Stimulated activated CD4-positive, alpha-beta T cell treated with anti-CD3 and anti-CD28 coated beads, Interleukin-1b, Interleukin-23, amount 100 ng/mL, for 4 hours (primary cell): ENCODE data around the gene UGDH.

Experiments
- DNase-seq, 2 donors: peaks; one replicate each; pipeline ENCODE4 v3.0.0-alpha.2; 2020; ENCODE audit warnings: low read depth in 2 of 2

The UGDH gene

DNA sequence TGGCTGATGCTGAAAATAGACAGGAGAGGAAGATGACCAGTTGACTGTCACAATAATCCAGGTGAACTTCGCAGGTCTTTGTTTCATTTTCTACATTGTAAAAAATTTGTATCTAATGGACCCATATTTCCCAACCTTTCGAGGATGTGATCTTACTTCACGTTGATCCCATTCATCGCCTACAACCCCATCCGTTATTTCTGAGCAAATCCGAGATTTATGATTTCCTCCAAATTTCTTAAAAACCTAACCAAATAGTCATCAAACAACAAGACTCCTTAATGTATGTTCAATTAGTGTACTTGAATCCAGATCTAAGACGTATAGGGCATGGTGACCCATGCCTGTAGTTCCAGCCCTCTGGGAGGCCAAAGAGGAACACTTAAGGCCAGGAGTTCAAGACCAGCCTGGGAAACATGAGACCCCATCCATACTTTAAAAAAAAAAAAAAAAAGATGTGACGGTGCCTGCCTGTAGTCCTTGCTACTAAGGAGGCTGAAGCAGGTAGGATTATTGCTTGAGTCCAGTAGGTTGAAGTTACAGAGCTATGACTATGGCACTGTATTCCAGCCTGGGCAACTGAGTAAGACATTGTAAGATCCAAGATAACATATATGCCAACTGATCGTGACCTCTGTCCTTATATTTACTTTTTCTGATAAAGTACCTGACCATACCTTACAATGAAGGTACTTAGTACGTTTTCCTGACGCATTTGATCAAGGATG lies 74.2 kb downstream of the UGDH start:
- DNase-seq, result no peak

DNA sequence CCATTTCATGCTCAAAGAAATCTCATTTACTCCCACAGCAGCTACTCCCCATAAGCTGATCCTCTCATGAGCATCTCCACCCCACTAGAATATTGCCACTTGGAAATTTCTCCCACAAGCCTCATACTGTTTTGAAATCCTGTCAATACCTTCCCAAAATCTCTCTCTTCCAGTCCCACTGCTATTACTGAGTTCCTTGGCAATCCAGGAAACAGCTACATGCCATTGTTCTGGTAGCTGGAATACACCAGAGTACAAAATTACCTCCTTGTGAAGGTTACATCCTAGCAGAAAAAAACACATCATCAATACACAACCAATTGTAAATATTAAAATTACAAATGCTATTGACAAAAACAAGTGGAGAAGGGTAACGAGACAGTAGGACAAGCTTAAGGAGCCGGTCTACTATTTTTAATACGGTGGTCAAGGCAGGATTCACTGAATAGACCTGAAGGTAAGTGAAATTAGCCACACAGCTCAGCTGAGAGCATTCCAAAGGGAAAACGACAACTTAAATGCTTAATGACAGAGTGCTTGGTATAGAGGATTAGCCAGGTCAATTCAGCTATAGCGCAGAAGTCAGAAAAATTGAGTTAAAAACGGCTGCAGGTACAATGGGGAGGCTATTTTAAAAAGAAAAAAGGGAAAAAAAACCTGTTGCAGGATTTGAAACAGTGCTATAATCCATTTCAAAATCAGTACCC lies 74.9 kb downstream of the UGDH start:
- no peak for DNase-seq

DNA sequence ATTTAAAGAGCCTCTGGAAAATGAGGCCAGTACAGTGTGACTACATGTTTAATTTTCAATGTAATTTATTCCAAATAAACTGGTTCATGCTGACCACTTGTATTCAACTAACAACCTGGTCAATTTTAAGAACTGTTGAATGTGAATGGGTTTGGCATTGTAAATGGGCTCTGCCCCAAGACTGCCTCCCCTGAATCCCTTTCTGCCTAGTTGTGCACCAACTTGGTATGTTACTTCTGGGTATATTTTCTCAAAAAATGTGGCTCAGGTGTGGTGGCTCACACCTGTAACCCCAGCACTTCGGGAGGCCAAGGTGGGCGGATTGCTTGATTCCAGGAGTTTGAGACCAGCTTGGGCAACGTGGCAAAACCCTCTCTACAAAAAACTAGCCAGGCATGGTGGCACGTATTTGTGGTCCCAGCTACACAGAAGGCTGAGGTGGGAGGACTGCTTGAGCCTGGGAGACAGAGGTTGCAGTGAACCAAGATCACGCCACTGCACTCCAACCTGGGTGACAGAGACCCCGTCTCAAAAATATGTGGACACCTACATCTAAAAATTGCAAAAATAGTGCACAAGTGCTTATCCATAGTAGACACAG lies 75.7 kb downstream of the UGDH start:
- DNase-seq, result no peak

DNA sequence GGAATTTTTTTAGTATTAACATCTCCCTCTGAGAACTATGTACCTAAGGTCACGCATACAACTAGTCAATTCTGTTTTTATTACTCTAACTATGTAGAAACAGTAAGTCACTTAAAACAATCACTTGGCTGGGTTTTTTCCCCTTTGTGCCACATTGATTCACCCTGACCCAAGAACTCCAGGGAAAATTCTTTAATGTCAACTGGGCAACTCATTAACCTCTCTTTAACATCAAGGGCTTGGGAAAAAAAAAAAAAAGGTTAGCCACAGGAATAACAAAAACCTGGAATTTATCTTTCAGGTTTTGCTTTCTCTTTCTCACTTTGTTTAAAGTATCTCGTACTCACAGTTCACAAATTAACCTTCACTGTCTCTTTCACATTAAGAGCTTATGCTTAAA lies 76.6 kb downstream of the UGDH start:
- no peak for DNase-seq
